ENCODE data around the gene TFEC.

The TFEC gene

GRCh38 chr7:115914951-115915350, 115.6 kb downstream of the TFEC start:
- no peak for DNase-seq

DNA sequence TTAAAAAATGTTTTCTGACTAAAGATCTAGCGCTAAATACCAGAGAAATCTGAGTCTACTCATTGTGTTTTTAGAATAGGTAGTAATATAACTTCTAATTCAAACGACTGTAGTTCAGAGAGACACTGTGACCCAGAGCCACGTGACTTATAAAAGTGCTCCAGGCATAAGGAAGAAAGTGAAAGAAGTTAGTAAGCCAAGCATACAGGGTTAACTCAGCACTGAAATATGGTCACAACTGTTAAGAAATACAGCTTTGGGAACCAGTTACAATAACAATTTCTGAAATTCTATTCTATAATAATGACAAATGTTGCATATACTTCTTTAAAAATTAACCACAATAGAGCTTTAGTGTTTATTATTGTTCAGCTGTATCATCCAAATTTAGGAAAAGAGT, 119.1 kb downstream of the TFEC start:
- no peak for DNase-seq

DNA sequence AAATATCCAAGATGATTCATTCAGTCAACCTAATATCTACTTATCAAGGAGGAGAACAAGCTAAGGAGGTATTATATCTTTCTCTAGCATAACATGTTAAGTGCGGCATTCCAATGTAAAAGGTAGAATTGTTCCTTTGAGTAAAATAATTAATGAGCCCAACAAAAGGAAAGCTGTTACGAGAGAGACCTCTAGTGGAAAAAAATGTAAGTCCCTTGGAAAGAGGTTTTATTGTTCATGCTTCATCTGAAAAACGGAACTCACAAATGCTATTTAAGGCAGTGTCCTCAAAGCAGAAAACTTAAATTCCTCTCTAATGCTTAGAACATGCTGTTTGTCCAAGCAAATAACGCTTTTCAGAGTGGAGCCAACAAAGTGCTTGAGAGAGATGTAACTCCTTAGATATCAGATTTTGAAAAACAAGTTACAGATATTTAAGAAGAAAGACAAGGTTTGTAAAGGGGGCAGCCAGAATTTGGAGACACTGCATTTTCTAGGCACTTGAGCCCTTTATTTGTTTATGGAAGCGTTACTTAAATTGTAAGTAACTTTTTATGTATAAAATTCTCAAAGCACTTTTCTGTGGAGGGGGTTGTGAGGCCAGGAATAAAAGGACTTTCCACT, 119.9 kb downstream of the TFEC start:
- DNase-seq = no peak

- DNase-seq = no peak
These were observed 123.8 kb downstream of the TFEC start for GRCh38 chr7:115906731-115907130.

DNA sequence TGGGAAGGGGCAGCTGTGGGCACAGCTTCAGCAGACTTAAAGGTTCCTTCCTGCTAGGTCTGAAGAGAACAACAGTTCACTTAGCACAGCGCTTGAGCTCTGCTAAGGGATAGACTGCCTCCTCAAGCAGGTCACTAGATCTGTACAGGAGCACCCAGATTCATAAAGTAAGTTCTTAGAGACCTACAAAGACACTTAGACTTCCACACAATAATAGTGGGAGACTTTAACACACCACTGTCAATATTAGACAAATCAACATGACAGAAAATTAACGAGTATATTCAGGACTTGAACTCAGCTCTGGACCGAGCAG, 140.9 kb downstream of the TFEC start:
- no peak for DNase-seq

DNA sequence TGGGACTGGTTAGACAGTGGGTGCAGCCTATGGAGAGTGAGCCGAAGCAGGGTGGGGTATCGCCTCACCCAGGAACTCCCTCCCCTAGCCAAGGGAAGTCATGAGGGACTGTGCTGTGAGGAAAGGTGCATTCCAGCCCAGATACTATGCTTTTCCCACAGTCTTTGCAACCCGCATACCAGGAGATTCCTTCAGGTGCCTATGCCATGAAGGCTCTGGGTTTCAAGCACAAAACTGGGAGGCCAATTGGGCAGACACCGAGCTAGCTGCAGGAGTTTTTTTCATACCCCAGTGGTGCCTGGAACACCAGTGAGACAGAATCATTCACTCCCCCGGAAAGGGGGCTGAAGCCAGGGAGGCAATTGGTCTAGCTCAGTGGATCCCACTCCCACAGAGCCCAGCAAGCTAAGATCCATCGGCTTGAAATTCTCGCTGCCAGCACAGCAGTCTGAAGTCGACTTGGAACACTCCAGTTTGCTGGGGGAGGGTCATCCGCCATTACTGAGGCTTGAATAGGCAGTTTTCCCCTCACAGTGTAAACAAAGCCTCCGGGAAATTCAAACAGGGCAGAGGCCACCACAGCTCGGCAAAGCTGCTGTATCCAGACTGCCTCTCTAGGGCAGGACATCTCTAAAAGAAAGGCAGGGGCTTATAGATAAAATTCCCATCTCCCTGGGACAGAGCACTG, 141.4 kb downstream of the TFEC start:
- DNase-seq = no peak

GRCh38 chr7:115885550-115885949, 145.0 kb downstream of the TFEC start:
- DNase-seq = no peak

Measured in amniotic stem cell (primary cell).